Liver (tissue), 9 donors: Measurements from ENCODE around the gene HECTD1. TPM values are rescaled to one million over a fixed set of nuclear protein-coding genes. Genes with fewer than 3 reads are reported as not detected.
"Not testable (repeated sequence)": the region's sequence is repeated elsewhere in the genome, so short reads cannot be mapped to it uniquely, and the experiment has no call there.

Source experiments
- DNase-seq: peaks from one replicate; pipeline ENCODE4 v3.0.0-alpha.2; 2017; ENCODE audit warnings: low spot score
- H3K27ac ChIP-seq, 2 donors: one replicate each; pipeline ENCODE4 v1.7.0; 2013; ENCODE audit warnings: inconsistent platforms in 2 of 2, low read length in 2 of 2, control low read depth in 1 of 2, low read depth in 1 of 2, mild to moderate bottlenecking in 1 of 2
- H3K27me3 ChIP-seq, 4 donors: one replicate each; pipeline versions ENCODE4 v1.6.1 to v1.7.0; 2013; ENCODE audit warnings: low read length in 3 of 4, inconsistent platforms in 1 of 4, mild to moderate bottlenecking in 1 of 4, moderate library complexity in 1 of 4; ENCODE audit not compliant: control insufficient read depth in 4 of 4, insufficient read depth in 4 of 4
- H3K36me3 ChIP-seq, 4 donors: one replicate each; pipeline versions ENCODE4 v1.6.1 to v1.7.0; 2013; ENCODE audit warnings: low read length in 3 of 4, mild to moderate bottlenecking in 3 of 4, low read depth in 1 of 4, moderate library complexity in 1 of 4; ENCODE audit not compliant: control insufficient read depth in 4 of 4, insufficient read depth in 3 of 4
- H3K4me1 ChIP-seq, 4 donors: one replicate each; pipeline versions ENCODE4 v1.6.1 to v1.7.0; 2013; ENCODE audit warnings: low read length in 3 of 4, mild to moderate bottlenecking in 3 of 4, moderate library complexity in 1 of 4; ENCODE audit not compliant: control insufficient read depth in 4 of 4, insufficient read depth in 4 of 4
- H3K4me3 ChIP-seq, 3 donors: one replicate each; pipeline versions ENCODE4 v1.6.1 to v1.7.0; 2013; ENCODE audit warnings: low read length in 3 of 3, control low read depth in 1 of 3, low read depth in 1 of 3, mild to moderate bottlenecking in 1 of 3
- H3K9ac ChIP-seq, 2 donors: one replicate each; pipeline ENCODE4 v1.7.0; 2013; ENCODE audit warnings: low read length in 2 of 2, mild to moderate bottlenecking in 2 of 2, moderate library complexity in 2 of 2, control low read depth in 1 of 2, low read depth in 1 of 2
- H3K9me3 ChIP-seq, 4 donors: one replicate each; pipeline versions ENCODE4 v1.6.1 to v1.7.0; 2013; ENCODE audit warnings: low read length in 3 of 4; ENCODE audit not compliant: control insufficient read depth in 4 of 4
- EGR1 ChIP-seq, 2 donors: IDR thresholded peaks; 2 replicates each; pipeline ENCODE4 v1.6.1; 2016 to 2018; ENCODE audit warnings: antibody characterized with exemption in 2 of 2, low read depth in 2 of 2
- FOXA1 ChIP-seq: IDR thresholded peaks from 2 replicates; pipeline ENCODE4 v1.6.1; 2016; ENCODE audit warnings: antibody characterized with exemption
- GABPA ChIP-seq, 2 donors: IDR thresholded peaks in 1 of 2; conservative IDR thresholded peaks in 1 of 2; 2 replicates each; pipeline ENCODE4 v1.6.1; 2016; ENCODE audit warnings: antibody characterized with exemption in 2 of 2, mild to moderate bottlenecking in 1 of 2, moderate library complexity in 1 of 2
- HNF4G ChIP-seq: IDR thresholded peaks from 2 replicates; pipeline ENCODE4 v1.6.1; 2016; ENCODE audit warnings: antibody characterized with exemption
- JUND ChIP-seq, 2 donors: IDR thresholded peaks; 2 replicates each; pipeline ENCODE4 v1.6.1; 2016; ENCODE audit warnings: antibody characterized with exemption in 2 of 2
- NR2F2 ChIP-seq: IDR thresholded peaks from 2 replicates; pipeline ENCODE4 v1.6.1; 2016; ENCODE audit warnings: antibody characterized with exemption
- RAD21 ChIP-seq, 2 donors: IDR thresholded peaks; 2 replicates each; pipeline ENCODE4 v1.6.1; 2016; ENCODE audit warnings: antibody characterized with exemption in 2 of 2, mild to moderate bottlenecking in 2 of 2
- RXRA ChIP-seq, 2 donors: IDR thresholded peaks; 2 replicates each; pipeline ENCODE4 v1.6.1; 2017 to 2018; ENCODE audit warnings: antibody characterized with exemption in 2 of 2, mild to moderate bottlenecking in 1 of 2
- SP1 ChIP-seq: IDR thresholded peaks from 2 replicates; pipeline ENCODE4 v1.6.1; 2018; ENCODE audit warnings: antibody characterized with exemption, mild to moderate bottlenecking
- TAF1 ChIP-seq: conservative IDR thresholded peaks from 2 replicates; pipeline ENCODE4 v1.6.1; 2016; ENCODE audit warnings: antibody characterized with exemption, mild to moderate bottlenecking
- YY1 ChIP-seq: IDR thresholded peaks from 2 replicates; pipeline ENCODE4 v1.6.1; 2016; ENCODE audit warnings: antibody characterized with exemption, mild to moderate bottlenecking
- WGBS: extraction: QIAGEN DNeasy Blood & Tissue Kit; methylation state at CpG from one replicate; pipeline ENCODE4 v1.1.7; 2013; 5-methylcytosine and 5-hydroxymethylcytosine counted together
- polyA plus RNA-seq, 2 donors: library from polyadenylated mRNA; stranded (reverse) in 1 of 2; unstranded in 1 of 2; fragments of 200-250 nt in 1 of 2; fragments of >200 nt in 1 of 2; fragmentation: Nextera tagmentation in 1 of 2; extraction: Ambion mirVana in 1 of 2; gene quantifications; one replicate each; pipeline versions ENCODE4 v1.2.1 to v1.2.3, GENCODE V29; 2013 to 2015
- total RNA-seq, 2 donors: library from RNA; depleted of rRNA; stranded (reverse); fragments of >200 nt; gene quantifications; one replicate each; pipeline ENCODE4 v1.2.3, GENCODE V29; 2014
- TF ChIP-seq, protein P1 (sequence below): fragments of 150-350 bp; IDR thresholded peaks from 2 replicates; pipeline ENCODE4 v1.5.1; 2017; ENCODE audit warnings: improper control_type of control experiment, low read depth, low read length; ENCODE audit not compliant: missing input control
- TF ChIP-seq, protein P2 (sequence below): IDR thresholded peaks from 2 replicates; pipeline ENCODE4 v1.6.1; 2016; ENCODE audit warnings: antibody characterized with exemption, mild to moderate bottlenecking
- TF ChIP-seq, protein P3 (sequence below): IDR thresholded peaks from 2 replicates; pipeline ENCODE4 v1.6.1; 2016; ENCODE audit warnings: antibody characterized with exemption
- donor health status: healthy.
- donor health status: healthy.
- donor health status: healthy.
- donor health status: healthy.
- donor health status: healthy.

The HECTD1 gene
- total and polyA plus RNA-seq, 4 donors: 46.8 to 256 (median 118) TPM

DNA sequence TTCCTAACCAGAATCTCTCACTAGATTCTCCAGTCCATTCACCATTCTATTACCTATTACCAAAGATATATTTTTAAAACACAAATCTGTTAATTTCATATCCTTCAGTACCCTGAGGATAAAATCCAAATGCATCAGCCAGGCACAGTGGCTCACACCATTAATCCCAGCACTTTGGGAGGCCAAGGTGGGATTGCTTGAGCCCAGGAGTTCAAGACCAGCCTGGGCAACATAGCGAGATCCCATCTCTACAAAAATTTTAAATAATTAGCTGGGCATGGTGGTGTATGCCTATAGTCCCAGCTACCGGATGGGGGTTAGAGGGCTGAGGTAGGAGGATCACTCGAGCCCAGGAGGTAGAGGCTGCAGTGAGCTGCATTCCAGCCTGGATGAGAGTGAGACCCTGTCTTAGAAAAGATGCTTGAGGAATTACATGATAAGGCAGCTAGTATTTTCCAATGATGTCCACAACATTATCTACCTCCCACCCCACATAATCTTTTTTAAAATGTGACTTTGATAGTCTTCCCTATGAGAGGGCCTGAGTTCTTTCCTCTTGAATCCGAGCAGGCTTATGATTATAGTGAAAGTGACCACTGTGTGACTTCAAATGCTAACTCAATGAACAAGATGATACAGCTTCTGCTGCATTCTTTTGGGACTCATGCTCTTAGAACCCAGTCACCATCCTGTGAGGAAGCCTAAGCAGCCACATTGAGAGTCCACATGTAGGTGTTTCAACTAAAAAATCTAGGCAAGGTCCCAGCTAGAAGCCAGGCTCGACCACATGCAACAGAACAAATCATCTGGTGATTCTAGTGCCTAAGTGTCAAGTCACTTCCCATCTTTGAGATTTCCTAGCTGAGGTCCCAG is 18.0 kb downstream of the HECTD1 start (continued):
- TF ChIP-seq, protein P1, sequence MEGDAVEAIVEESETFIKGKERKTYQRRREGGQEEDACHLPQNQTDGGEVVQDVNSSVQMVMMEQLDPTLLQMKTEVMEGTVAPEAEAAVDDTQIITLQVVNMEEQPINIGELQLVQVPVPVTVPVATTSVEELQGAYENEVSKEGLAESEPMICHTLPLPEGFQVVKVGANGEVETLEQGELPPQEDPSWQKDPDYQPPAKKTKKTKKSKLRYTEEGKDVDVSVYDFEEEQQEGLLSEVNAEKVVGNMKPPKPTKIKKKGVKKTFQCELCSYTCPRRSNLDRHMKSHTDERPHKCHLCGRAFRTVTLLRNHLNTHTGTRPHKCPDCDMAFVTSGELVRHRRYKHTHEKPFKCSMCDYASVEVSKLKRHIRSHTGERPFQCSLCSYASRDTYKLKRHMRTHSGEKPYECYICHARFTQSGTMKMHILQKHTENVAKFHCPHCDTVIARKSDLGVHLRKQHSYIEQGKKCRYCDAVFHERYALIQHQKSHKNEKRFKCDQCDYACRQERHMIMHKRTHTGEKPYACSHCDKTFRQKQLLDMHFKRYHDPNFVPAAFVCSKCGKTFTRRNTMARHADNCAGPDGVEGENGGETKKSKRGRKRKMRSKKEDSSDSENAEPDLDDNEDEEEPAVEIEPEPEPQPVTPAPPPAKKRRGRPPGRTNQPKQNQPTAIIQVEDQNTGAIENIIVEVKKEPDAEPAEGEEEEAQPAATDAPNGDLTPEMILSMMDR: no peak
- no peak for TF ChIP-seq TAF1
- TF ChIP-seq EGR1 (IDR thresholded peaks at IDR 0.05; ENCODE audit: low read depth in 2 of 2): no peak
- no peak for TF ChIP-seq RXRA (IDR thresholded peaks at IDR 0.05)
- TF ChIP-seq GABPA (IDR thresholded peaks at IDR 0.05 in 1 of 2, conservative IDR thresholded peaks at IDR 0.05 in 1 of 2): no peak
- no peak for TF ChIP-seq RAD21 (IDR thresholded peaks at IDR 0.05)

DNA sequence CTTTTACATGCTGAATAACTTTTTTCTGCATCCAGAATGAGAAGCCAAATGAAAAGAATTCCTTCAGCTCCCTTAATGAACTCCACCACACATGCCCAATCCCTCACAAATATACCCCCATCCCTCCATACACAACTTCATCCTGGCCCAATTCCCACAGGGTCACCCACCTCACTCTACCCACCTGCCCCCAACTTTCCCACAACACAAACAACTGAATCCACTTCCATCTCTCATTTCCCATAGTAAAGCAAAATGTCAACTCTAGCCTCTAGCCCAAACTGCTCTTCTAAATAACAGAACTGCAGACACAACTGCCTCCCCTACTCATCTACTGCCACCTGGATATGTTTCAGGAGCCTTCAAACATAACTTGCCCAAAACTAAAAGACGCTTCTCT is 18.8 kb downstream of the HECTD1 start:
- peaks cover 0 to 8% (median 2%) of the 10 kb centered on the region in 4 donors for H3K36me3 ChIP-seq
- no peaks in the 10 kb centered on the region for H3K9me3 ChIP-seq
- no peak for DNase-seq
- no peaks in the 10 kb centered on the region for H3K27me3 ChIP-seq
- peaks cover 0 to 15% (median 7%) of the 10 kb centered on the region in 4 donors for H3K4me1 ChIP-seq
- H3K9ac ChIP-seq: no peak overlapping the region
- TF ChIP-seq, protein P1: no peak
- TF ChIP-seq SP1: no peak
- TF ChIP-seq, protein P2, sequence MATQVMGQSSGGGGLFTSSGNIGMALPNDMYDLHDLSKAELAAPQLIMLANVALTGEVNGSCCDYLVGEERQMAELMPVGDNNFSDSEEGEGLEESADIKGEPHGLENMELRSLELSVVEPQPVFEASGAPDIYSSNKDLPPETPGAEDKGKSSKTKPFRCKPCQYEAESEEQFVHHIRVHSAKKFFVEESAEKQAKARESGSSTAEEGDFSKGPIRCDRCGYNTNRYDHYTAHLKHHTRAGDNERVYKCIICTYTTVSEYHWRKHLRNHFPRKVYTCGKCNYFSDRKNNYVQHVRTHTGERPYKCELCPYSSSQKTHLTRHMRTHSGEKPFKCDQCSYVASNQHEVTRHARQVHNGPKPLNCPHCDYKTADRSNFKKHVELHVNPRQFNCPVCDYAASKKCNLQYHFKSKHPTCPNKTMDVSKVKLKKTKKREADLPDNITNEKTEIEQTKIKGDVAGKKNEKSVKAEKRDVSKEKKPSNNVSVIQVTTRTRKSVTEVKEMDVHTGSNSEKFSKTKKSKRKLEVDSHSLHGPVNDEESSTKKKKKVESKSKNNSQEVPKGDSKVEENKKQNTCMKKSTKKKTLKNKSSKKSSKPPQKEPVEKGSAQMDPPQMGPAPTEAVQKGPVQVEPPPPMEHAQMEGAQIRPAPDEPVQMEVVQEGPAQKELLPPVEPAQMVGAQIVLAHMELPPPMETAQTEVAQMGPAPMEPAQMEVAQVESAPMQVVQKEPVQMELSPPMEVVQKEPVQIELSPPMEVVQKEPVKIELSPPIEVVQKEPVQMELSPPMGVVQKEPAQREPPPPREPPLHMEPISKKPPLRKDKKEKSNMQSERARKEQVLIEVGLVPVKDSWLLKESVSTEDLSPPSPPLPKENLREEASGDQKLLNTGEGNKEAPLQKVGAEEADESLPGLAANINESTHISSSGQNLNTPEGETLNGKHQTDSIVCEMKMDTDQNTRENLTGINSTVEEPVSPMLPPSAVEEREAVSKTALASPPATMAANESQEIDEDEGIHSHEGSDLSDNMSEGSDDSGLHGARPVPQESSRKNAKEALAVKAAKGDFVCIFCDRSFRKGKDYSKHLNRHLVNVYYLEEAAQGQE: no peak
- no peak for TF ChIP-seq JUND (IDR thresholded peaks at IDR 0.05)
- no peak for TF ChIP-seq RXRA (IDR thresholded peaks at IDR 0.05)
- no peak for TF ChIP-seq YY1
- no peak for TF ChIP-seq HNF4G
- TF ChIP-seq, protein P3, sequence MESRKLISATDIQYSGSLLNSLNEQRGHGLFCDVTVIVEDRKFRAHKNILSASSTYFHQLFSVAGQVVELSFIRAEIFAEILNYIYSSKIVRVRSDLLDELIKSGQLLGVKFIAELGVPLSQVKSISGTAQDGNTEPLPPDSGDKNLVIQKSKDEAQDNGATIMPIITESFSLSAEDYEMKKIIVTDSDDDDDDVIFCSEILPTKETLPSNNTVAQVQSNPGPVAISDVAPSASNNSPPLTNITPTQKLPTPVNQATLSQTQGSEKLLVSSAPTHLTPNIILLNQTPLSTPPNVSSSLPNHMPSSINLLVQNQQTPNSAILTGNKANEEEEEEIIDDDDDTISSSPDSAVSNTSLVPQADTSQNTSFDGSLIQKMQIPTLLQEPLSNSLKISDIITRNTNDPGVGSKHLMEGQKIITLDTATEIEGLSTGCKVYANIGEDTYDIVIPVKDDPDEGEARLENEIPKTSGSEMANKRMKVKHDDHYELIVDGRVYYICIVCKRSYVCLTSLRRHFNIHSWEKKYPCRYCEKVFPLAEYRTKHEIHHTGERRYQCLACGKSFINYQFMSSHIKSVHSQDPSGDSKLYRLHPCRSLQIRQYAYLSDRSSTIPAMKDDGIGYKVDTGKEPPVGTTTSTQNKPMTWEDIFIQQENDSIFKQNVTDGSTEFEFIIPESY: no peak
- TF ChIP-seq GABPA (IDR thresholded peaks at IDR 0.05 in 1 of 2, conservative IDR thresholded peaks at IDR 0.05 in 1 of 2): no peak
- no peak for TF ChIP-seq TAF1
- no peak for TF ChIP-seq NR2F2
- no peak for TF ChIP-seq FOXA1
- no peak overlapping the region for H3K27ac ChIP-seq
- 98% methylated on average over 1 of the region's 1 CpG for WGBS
- H3K4me3 ChIP-seq: no peak overlapping the region

DNA sequence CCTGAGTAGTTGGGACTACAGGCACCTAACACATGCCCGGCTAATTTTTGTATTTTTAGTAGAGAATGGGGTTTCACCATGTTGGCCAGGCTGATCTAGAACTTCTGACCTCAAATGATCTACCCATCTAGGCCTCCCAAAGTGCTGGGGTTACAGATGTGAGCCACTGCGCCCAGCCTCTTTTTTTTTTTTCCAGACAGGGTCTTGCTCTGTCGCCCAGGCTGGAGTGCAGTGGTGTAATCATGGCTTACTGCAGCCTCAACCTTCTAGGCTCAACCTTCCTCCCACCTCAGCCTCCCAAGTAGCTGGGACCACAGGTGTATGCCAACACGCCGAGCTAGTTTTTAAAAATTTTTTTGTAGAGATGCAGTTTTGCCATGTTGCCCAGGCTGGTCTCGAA is 25.6 kb downstream of the HECTD1 start:
- not testable (repeated sequence) for H3K9me3 ChIP-seq
- 91% methylated on average over 6 of the region's 6 CpGs for WGBS
- H3K36me3 ChIP-seq: peaks cover 6 to 17% (median 10%) of the 10 kb centered on the region in 4 donors

More for the DNA sequence above, 25.6 kb downstream of the HECTD1 start:
- not testable (repeated sequence) for DNase-seq, H3K9ac ChIP-seq, H3K27me3 ChIP-seq, H3K27ac ChIP-seq, H3K4me3 ChIP-seq
- peaks cover 6 to 14% (median 10%) of the 10 kb centered on the region in 4 donors for H3K4me1 ChIP-seq
